Uterus (tissue), 4 donors: ENCODE results near the gene ADGRA3. TPM values are rescaled to one million over a fixed set of nuclear protein-coding genes. Genes with fewer than 3 reads are reported as not detected.

Experiments used
- DNase-seq, 2 donors: peaks; one replicate each; pipeline ENCODE4 v3.0.0-alpha.2; 2019 to 2020
- H3K27ac ChIP-seq, 2 donors: fragments of 200-600 bp; sonication (generic); 1 replicate in 1 of 2; 2 replicates in 1 of 2; pipeline ENCODE4 v1.5.1; 2016 to 2018
- H3K27me3 ChIP-seq, 2 donors: fragments of 200-600 bp; sonication (generic); one replicate each; pipeline ENCODE4 v1.5.1; 2018 to 2019; ENCODE audit warnings: control low read depth in 1 of 2
- H3K36me3 ChIP-seq, 2 donors: fragments of 200-600 bp; sonication (generic); one replicate each; pipeline ENCODE4 v1.5.1; 2019; ENCODE audit warnings: control low read depth in 1 of 2
- H3K4me1 ChIP-seq, 2 donors: fragments of 200-600 bp; sonication (generic); one replicate each; pipeline ENCODE4 v1.5.1; 2018 to 2019; ENCODE audit warnings: control low read depth in 1 of 2
- H3K4me3 ChIP-seq, 2 donors: fragments of 200-600 bp; sonication (generic); 1 replicate in 1 of 2; 2 replicates in 1 of 2; pipeline ENCODE4 v1.5.1; 2018 to 2019; ENCODE audit warnings: mild to moderate bottlenecking in 1 of 2
- H3K9me3 ChIP-seq, 2 donors: fragments of 200-600 bp; sonication (generic); one replicate each; pipeline ENCODE4 v1.5.1; 2019; ENCODE audit warnings: control low read depth in 1 of 2
- CTCF ChIP-seq, 4 experiments: fragments of 200-600 bp in 2 of 4; fragments of 450-650 bp in 2 of 4; sonication (generic) in 2 of 4; IDR thresholded peaks; one replicate each; pipeline ENCODE4 v1.5.1; 2016 to 2019; ENCODE audit warnings: antibody characterized with exemption in 4 of 4, mild to moderate bottlenecking in 2 of 4, moderate library complexity in 1 of 4
- POLR2A ChIP-seq, 2 donors: fragments of 450-650 bp; IDR thresholded peaks; one replicate each; pipeline ENCODE4 v1.6.1; 2016; ENCODE audit warnings: antibody characterized with exemption in 2 of 2, mild to moderate bottlenecking in 1 of 2, moderate library complexity in 1 of 2
- intact Hi-C: fragments of 100-400 bp; cut with DNase I; formaldehyde crosslinking; loops from one replicate; pipeline ENCODE4 v1.15.1; 2023; ENCODE audit warnings: low total_unique reads
- total RNA-seq, 4 donors: library from RNA; depleted of rRNA in 3 of 4; stranded (reverse); fragments of >200 nt in 3 of 4; gene quantifications; one replicate each; pipeline versions ENCODE4 v1.1.0 to v1.2.4, GENCODE V29; 2014 to 2023
- donor health status: DM: yes; HTN: yes; CAD: no.

The ADGRA3 gene
- total RNA-seq, 4 donors from 2014 or later = 35.3 to 103 (median 45.4) TPM

- no peak for DNase-seq
- Histone ChIP-seq H3K4me1 (peaks cover 4 to 6% of the 10 kb centered on the region in 2 donors), H3K27ac (no peak overlapping the region), H3K4me3 (no peak overlapping the region), H3K9me3 (no peaks in the 10 kb centered on the region), H3K27me3 (no peaks in the 10 kb centered on the region), H3K36me3 (no peaks in the 10 kb centered on the region)
- TF ChIP-seq CTCF (IDR thresholded peaks at IDR 0.05) (no peak), POLR2A (IDR thresholded peaks at IDR 0.05) (no peak)
- intact Hi-C loops = no loop called here
These were observed 32.3 kb downstream of the ADGRA3 start for GRCh38 chr4:22483551-22483981.

GRCh38 chr4:22482250-22483127 lies 33.4 kb downstream of the ADGRA3 start:
- Histone ChIP-seq H3K36me3 (no peaks in the 10 kb centered on the region), H3K4me3 (no peak overlapping the region), H3K4me1 (peaks cover 4 to 6% of the 10 kb centered on the region in 2 donors), H3K27ac (no peak overlapping the region), H3K9me3 (no peaks in the 10 kb centered on the region), H3K27me3 (no peaks in the 10 kb centered on the region)
- intact Hi-C loops = no loop called here
- DNase-seq = no peak
- no peak for TF ChIP-seq POLR2A (IDR thresholded peaks at IDR 0.05)
- no peak for TF ChIP-seq CTCF (IDR thresholded peaks at IDR 0.05)

GRCh38 chr4:22480675-22481327 lies 35.1 kb downstream of the ADGRA3 start:
- Histone ChIP-seq H3K36me3 (no peaks in the 10 kb centered on the region), H3K9me3 (no peaks in the 10 kb centered on the region), H3K4me3 (no peak overlapping the region), H3K27ac (no peak overlapping the region), H3K27me3 (no peaks in the 10 kb centered on the region), H3K4me1 (peaks cover 4 to 6% of the 10 kb centered on the region in 2 donors)
- no peak for DNase-seq
- no peak for TF ChIP-seq POLR2A (IDR thresholded peaks at IDR 0.05)
- TF ChIP-seq CTCF (IDR thresholded peaks at IDR 0.05) = no peak
- intact Hi-C loops = loop anchor here (2.0 kb wide), 1 partner anchor 34 kb away; no protein-coding TSS in a partner anchor

- Histone ChIP-seq H3K27ac (no peak overlapping the region), H3K27me3 (no peaks in the 10 kb centered on the region), H3K4me1 (peaks cover 4 to 6% of the 10 kb centered on the region in 2 donors), H3K9me3 (no peaks in the 10 kb centered on the region), H3K4me3 (no peak overlapping the region), H3K36me3 (no peaks in the 10 kb centered on the region)
- intact Hi-C loops = no loop called here
- TF ChIP-seq POLR2A (IDR thresholded peaks at IDR 0.05) (no peak), CTCF (IDR thresholded peaks at IDR 0.05) (no peak)
- DNase-seq = no peak
These were observed 37.4 kb downstream of the ADGRA3 start for GRCh38 chr4:22478426-22478825.

- Histone ChIP-seq H3K9me3 (no peaks in the 10 kb centered on the region), H3K4me3 (no peak overlapping the region), H3K27me3 (no peaks in the 10 kb centered on the region), H3K27ac (no peak overlapping the region), H3K36me3 (no peaks in the 10 kb centered on the region), H3K4me1 (peaks cover under 1 to 4% of the 10 kb centered on the region in 2 donors)
- TF ChIP-seq CTCF (IDR thresholded peaks at IDR 0.05) (no peak), POLR2A (IDR thresholded peaks at IDR 0.05) (no peak)
- intact Hi-C loops = no loop called here
- no peak for DNase-seq
These were observed 38.1 kb downstream of the ADGRA3 start for GRCh38 chr4:22477813-22478182.
